Choroid plexus epithelial cell (primary cell): Measurements from ENCODE around the gene AOAH.

Experiments used
- DNase-seq: peaks from one replicate; pipeline ENCODE4 v3.0.0-alpha.2; 2010; ENCODE audit warnings: low read depth
- H3K4me3 ChIP-seq: 2 replicates; pipeline ENCODE4 v1.5.1; 2011; ENCODE audit warnings: low read depth, mild to moderate bottlenecking, control low read depth, low read length, moderate library complexity
- TF ChIP-seq, protein P1 (sequence below): conservative IDR thresholded peaks from 2 replicates; pipeline ENCODE4 v1.5.1; 2011; ENCODE audit warnings: low read depth, mild to moderate bottlenecking, control low read depth, inconsistent platforms, low read length, moderate library complexity

The AOAH gene

DNA sequence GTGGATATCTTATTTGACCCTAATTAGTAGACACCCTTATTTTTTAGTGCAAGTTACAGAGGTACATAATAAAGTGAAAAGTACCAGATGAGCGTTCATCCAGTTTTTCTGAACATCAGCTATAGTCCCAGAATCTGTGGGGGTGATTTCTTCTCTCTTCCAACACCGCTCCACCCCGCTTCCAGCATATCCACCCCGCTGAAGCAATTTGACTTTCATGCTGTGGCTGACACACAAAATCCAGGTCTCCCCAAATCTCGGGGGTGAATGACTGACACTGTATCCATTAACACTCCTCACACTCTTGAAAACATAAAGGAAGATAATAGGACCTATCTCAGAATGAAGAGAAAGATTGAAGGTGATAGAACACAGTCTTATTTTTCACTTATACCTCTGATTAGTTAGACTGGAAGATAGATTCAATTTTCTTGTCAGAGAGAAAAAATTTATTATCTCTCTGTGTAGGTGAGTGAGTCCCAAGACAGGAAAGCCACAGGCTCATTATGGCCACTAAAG, 191.3 kb downstream of the AOAH start:
- no peak for DNase-seq
- TF ChIP-seq, protein P1, sequence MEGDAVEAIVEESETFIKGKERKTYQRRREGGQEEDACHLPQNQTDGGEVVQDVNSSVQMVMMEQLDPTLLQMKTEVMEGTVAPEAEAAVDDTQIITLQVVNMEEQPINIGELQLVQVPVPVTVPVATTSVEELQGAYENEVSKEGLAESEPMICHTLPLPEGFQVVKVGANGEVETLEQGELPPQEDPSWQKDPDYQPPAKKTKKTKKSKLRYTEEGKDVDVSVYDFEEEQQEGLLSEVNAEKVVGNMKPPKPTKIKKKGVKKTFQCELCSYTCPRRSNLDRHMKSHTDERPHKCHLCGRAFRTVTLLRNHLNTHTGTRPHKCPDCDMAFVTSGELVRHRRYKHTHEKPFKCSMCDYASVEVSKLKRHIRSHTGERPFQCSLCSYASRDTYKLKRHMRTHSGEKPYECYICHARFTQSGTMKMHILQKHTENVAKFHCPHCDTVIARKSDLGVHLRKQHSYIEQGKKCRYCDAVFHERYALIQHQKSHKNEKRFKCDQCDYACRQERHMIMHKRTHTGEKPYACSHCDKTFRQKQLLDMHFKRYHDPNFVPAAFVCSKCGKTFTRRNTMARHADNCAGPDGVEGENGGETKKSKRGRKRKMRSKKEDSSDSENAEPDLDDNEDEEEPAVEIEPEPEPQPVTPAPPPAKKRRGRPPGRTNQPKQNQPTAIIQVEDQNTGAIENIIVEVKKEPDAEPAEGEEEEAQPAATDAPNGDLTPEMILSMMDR, result no peak

DNA sequence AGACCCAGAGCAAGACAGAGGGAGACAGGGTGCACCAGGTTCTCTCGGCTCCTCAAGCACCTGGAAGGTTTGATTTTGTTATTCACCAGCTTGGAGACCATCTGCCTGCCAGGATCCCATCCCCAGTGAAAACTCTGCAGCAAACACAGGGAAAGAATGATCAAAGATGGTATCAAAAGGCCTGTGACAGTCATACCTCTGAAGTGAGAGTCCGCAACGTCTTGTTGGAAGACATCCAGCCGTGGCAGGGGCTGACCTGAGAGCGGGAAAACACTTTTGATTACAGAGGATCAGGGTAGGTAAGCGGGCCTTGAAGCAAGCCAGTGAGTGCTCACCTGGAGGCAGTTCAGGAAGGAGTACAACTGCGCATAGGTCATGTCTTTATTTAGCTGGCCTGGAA, 192.3 kb downstream of the AOAH start:
- no peak for DNase-seq
- TF ChIP-seq, protein P1, result no peak
- no peak overlapping the region for H3K4me3 ChIP-seq

More for the DNA sequence above, 191.3 kb downstream of the AOAH start:
- no peak overlapping the region for H3K4me3 ChIP-seq

DNA sequence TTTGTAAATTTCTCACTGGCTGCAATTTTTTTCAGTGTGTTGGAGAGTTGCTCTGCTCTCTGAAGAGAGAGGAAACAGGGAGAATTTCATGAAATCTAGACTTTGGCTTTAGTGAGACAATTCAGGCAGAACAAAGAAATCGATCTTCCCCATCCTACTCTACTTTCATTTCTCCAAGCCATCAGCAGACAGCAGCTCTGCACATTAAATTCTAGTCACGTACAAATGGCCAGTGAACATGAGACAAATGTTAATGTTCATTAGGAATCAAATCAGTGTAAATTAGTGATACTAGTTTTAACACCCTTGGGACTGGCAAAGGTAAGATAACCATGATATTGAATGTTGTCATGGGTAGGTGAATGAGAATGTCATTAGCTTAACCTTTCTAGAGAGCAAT, 193.8 kb downstream of the AOAH start:
- TF ChIP-seq, protein P1, result no peak
- no peak for DNase-seq
- no peak overlapping the region for H3K4me3 ChIP-seq

DNA sequence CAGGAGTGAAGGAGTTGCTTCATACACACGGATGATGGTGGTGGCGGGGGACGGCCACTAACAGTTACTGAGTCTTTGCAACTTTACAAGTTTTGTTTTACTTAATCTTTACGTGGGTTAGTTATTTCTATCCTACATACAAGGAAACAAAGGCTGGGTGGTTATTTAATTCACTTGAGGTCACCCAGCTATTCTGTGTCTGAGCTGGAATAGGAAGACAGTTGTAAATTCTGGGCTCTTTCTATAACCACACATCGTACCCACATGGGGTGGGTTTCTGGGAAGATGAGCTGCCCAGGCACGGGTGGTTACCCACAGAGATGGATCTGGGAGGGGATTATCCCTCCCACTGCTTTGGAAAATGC, 196.8 kb downstream of the AOAH start:
- DNase-seq, result no peak
- H3K4me3 ChIP-seq, result no peak overlapping the region
- TF ChIP-seq, protein P1, result no peak

DNA sequence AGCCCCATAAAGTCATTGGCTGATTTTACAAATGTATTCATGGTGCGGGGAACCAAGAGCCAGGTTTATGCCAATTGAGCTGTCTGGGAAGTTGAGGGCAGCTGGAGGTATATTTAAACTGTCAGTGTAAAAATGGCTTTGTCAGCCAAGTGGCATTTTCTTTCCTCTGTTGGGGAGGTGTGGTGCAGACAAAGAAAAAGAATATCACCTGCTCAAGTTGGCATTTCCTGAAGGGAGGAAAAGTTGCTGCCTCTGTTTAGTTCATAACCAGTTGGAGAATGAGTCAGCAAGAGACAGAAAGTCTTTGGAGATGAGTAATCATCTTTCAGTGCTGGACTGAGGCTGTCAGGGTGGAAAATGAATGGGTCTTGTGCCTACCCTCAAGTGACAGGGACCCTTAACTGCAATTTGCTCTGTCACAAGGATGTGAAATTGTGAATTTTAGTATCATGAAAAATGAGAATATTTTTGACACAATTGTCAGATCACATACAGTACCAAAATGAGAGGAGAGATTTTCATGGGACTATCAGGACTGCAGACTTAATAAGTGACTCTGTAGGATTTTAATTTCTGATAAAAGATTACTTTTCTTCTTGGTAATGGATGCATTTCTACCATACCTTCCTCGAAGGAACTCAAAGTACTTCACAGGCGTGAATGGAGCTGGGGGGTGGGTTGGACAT, 197.3 kb downstream of the AOAH start:
- TF ChIP-seq, protein P1, result no peak
- DNase-seq, result peak; percentile 77
- no peak overlapping the region for H3K4me3 ChIP-seq

DNA sequence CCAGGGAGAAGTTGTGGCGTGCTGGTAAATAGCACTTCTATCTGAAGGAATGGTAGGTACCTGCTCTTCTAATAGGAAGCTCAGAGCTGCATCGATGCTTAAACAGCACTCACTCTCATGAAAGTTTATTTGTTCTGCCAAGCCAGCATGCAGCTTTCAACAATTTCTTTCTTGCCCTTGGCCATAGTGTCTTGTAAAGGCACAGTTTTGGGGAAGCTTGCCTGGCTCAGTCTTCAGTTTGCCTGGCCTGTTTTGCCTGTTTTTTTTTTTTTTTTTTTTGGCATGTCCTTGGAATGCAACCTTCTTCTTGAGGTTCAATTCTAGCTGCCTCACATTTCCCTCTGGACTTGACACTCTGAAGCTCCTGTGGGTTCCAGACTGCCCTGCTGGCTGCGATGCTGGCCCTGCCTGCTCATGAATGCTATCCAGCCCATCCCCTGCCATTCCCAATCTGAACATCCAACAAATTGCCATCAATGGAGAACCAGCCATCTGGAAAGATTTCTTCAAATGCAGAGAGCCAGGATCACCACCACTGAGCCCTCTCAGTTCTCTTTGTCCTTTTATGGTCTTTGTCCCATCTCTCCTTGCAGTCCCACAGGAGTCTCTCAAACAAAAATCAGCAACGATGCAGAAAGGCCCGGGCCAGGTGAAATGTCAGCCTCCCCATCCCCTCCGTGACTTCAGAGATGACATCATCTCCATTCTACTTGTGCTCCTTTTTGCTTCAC, 200.8 kb downstream of the AOAH start:
- H3K4me3 ChIP-seq, result no peak overlapping the region
- DNase-seq, result no peak
- TF ChIP-seq, protein P1, result no peak

DNA sequence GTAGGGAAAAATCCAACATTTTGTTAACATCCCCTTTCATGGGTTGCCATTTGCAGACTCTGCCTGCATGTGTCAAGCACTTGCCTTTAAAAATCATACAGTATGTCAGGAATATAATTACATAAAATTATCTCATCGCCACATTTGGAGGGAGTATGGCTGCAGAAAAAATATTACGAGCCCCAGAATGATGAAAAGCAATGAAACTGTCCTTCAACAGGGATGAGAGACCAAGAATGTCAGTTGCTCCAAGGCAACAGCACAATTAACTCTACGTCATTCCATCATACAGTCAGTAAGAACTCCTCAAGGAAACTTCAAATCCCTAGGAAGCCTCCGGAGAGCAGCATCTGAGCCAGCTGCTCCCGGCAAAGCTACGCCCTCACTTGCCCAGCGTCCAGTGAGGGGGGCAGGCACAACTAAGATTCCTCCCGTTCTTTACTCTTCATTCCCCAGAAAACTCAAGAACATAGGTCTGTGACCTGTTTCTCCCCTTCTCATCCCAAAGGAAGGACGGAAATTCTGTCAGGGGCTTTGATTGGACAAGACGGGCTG, 201.8 kb downstream of the AOAH start:
- TF ChIP-seq, protein P1, result no peak
- no peak for DNase-seq
- H3K4me3 ChIP-seq, result no peak overlapping the region
